H1 (cell line): ENCODE measurements around the gene AMN. TPM values are rescaled to one million over a fixed set of nuclear protein-coding genes. Genes with fewer than 3 reads are reported as not detected.

Experiments used
- CBX5 ChIP-seq: fragments of 300-800, 300-1000 bp; sonication (generic); IDR thresholded peaks from 2 replicates; pipeline ENCODE4 v1.7.1; 2016; ENCODE audit warnings: antibody characterized with exemption, low read length, low read depth
- CHD7 ChIP-seq: fragments of 300-600 bp; sonication (generic); IDR thresholded peaks from 2 replicates; pipeline ENCODE4 v1.7.1; 2012; ENCODE audit warnings: low read length, moderate library complexity, mild to moderate bottlenecking, inconsistent platforms; ENCODE audit not compliant: insufficient replicate concordance
- HDAC2 ChIP-seq, 2 experiments: fragments of 300-600 bp in 1 of 2; sonication (generic) in 1 of 2; IDR thresholded peaks; 2 replicates each; pipeline ENCODE4 v1.6.1; 2011 to 2012; ENCODE audit warnings: low read depth in 2 of 2, low read length in 2 of 2, mild to moderate bottlenecking in 2 of 2, moderate library complexity in 2 of 2, borderline replicate concordance in 1 of 2, inconsistent platforms in 1 of 2
- JUN ChIP-seq: IDR thresholded peaks from 2 replicates; pipeline ENCODE4 v1.6.1; 2011; ENCODE audit warnings: low read depth, mild to moderate bottlenecking, improper control_type of control experiment, low read length
- KDM1A ChIP-seq: fragments of 200-600, 300-600 bp; sonication (generic); IDR thresholded peaks from 2 replicates; pipeline ENCODE4 v1.7.1; 2016; ENCODE audit warnings: mild to moderate bottlenecking, low read length, borderline replicate concordance
- NANOG ChIP-seq: IDR thresholded peaks from 2 replicates; pipeline ENCODE4 v1.6.1; 2011; ENCODE audit warnings: low read length, low read depth, mild to moderate bottlenecking, inconsistent platforms; ENCODE audit not compliant: insufficient read depth, poor library complexity, severe bottlenecking
- POU5F1 ChIP-seq: IDR thresholded peaks from 2 replicates; pipeline ENCODE4 v1.6.1; 2011; ENCODE audit warnings: low read depth, mild to moderate bottlenecking, low read length, moderate library complexity
- RBBP5 ChIP-seq: IDR thresholded peaks from 2 replicates; pipeline ENCODE4 v1.7.1; 2012; ENCODE audit warnings: low read depth, mild to moderate bottlenecking, inconsistent platforms, low read length, moderate library complexity, borderline replicate concordance
- RXRA ChIP-seq: IDR thresholded peaks from 2 replicates; pipeline ENCODE4 v1.6.1; 2011; ENCODE audit warnings: low read depth, mild to moderate bottlenecking, low read length, moderate library complexity; ENCODE audit not compliant: insufficient read depth
- polyA plus RNA-seq, 7 experiments: library from polyadenylated mRNA; depleted of rRNA in 3 of 7; stranded (reverse) in 5 of 7; unstranded in 2 of 7; fragments of >200 nt in 5 of 7; fragments of 200-250 nt in 2 of 7; gene quantifications; 1 replicate in 5 of 7; 2 replicates in 1 of 7; 4 replicates in 1 of 7; pipeline versions ENCODE4 v1.2.1 to v1.2.3, GENCODE V29; 2011 to 2013; ENCODE audit warnings: missing spikeins in 2 of 7, mixed read lengths in 2 of 7
- total RNA-seq: library from RNA; stranded (reverse); fragmentation: NEBNext Ultra II Directional; extraction: Animal tissue kit (Norgen Biotek cat#: 25700); gene quantifications from 2 replicates; pipeline ENCODE4 v1.2.1, GENCODE V29; 2021

Gene AMN
- total and polyA plus RNA-seq, 2 of the 8 experiments (the other 6 are each of a cell fraction or from before 2014, with no cell fraction given) = 0.77 to 1.5 TPM

DNA sequence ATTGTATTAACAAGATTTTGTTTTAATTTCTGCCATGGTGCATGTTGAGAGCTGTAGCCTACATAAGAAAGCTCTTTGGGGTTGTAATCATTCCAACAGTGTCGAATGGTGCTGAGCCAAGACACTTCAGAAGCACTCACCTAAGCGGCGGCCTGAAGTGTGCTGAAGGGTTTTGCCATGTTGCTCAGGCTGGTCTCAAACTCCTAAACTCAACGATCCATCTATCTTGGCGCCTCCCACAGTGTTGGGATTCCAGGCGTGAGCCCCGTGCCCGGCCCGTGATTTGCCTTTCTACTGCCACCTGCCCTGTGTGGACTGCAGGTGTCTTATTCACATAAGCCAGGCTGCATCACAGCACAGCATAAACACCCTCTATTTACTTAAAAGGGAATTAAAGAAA is 48.9 kb downstream of the AMN start (continued):
- no peak for TF ChIP-seq CHD7
- TF ChIP-seq NANOG = no peak
- no peak for TF ChIP-seq RBBP5
- TF ChIP-seq RXRA = no peak
- no peak for TF ChIP-seq JUN
- no peak for TF ChIP-seq HDAC2 (IDR thresholded peaks at IDR 0.05; ENCODE audit: borderline replicate concordance in 1 of 2, low read depth in 2 of 2, low read length in 2 of 2)
- TF ChIP-seq KDM1A = no peak
- TF ChIP-seq CBX5 = no peak
- TF ChIP-seq POU5F1 = no peak
